Neural progenitor cell (in vitro differentiated cells): ENCODE measurements around the gene CTSW. TPM values are rescaled to one million over a fixed set of nuclear protein-coding genes. Genes with fewer than 3 reads are reported as not detected.
"Not testable (repeated sequence)": the region's sequence is repeated elsewhere in the genome, so short reads cannot be mapped to it uniquely, and the experiment has no call there.

Experiments
- DNase-seq: peaks from one replicate; pipeline ENCODE4 v3.0.0-alpha.2; 2016; ENCODE audit warnings: low spot score
- H2AFZ ChIP-seq: fragments of 200-600 bp; sonication (generic); replicated peaks from 2 replicates; pipeline ENCODE4 v1.6.1; 2016; ENCODE audit warnings: antibody characterized with exemption
- H3F3A ChIP-seq: fragments of 200-600 bp; sonication (generic); 2 replicates; pipeline ENCODE4 v1.6.1; 2016; ENCODE audit warnings: antibody characterized with exemption, low read depth
- H3K27ac ChIP-seq: fragments of 200-600 bp; sonication (generic); 2 replicates; pipeline ENCODE4 v1.5.1; 2016; ENCODE audit warnings: mild to moderate bottlenecking
- H3K27me3 ChIP-seq: fragments of 200-600 bp; sonication (generic); 2 replicates; pipeline ENCODE4 v1.6.1; 2016; ENCODE audit warnings: mild to moderate bottlenecking, moderate library complexity
- H3K36me3 ChIP-seq: fragments of 200-600 bp; sonication (generic); 2 replicates; pipeline ENCODE4 v1.5.1; 2016
- H3K4me1 ChIP-seq: fragments of 200-600 bp; sonication (generic); 2 replicates; pipeline ENCODE4 v1.6.1; 2016; ENCODE audit warnings: mixed run types
- H3K4me2 ChIP-seq: fragments of 200-600 bp; sonication (generic); 2 replicates; pipeline ENCODE4 v1.6.1; 2016
- H3K4me3 ChIP-seq: fragments of 200-600 bp; sonication (generic); 2 replicates; pipeline ENCODE4 v1.5.1; 2016
- H3K79me2 ChIP-seq: fragments of 200-600 bp; sonication (generic); 2 replicates; pipeline ENCODE4 v1.6.1; 2016; ENCODE audit warnings: low read depth
- H3K9ac ChIP-seq: fragments of 200-600 bp; sonication (generic); 2 replicates; pipeline ENCODE4 v1.6.1; 2016
- H3K9me3 ChIP-seq: fragments of 200-600 bp; sonication (generic); 2 replicates; pipeline ENCODE4 v1.5.1; 2016; ENCODE audit warnings: low read depth
- H4K20me1 ChIP-seq: fragments of 200-600 bp; sonication (generic); 2 replicates; pipeline ENCODE4 v1.6.1; 2016; ENCODE audit warnings: low read depth
- H3K27ac Mint-ChIP-seq: 3 replicates; pipeline ENCODE4 v1.8.0; 2021; ENCODE audit warnings: mixed read lengths
- H3K27me3 Mint-ChIP-seq: 2 replicates; pipeline ENCODE4 v1.8.0; 2022; ENCODE audit warnings: low read depth, mild to moderate bottlenecking, inconsistent platforms, moderate library complexity, mixed read lengths; ENCODE audit not compliant: insufficient read depth
- H3K36me3 Mint-ChIP-seq: 3 replicates; pipeline ENCODE4 v1.8.0; 2021; ENCODE audit warnings: mixed read lengths
- H3K4me1 Mint-ChIP-seq: 3 replicates; pipeline ENCODE4 v1.8.0; 2021; ENCODE audit warnings: mixed read lengths
- H3K4me3 Mint-ChIP-seq: 3 replicates; pipeline ENCODE4 v1.8.0; 2021; ENCODE audit warnings: mild to moderate bottlenecking, moderate library complexity, mixed read lengths
- H3K9me3 Mint-ChIP-seq: 3 replicates; pipeline ENCODE4 v1.8.0; 2020; ENCODE audit warnings: mixed read lengths
- CTCF ChIP-seq: fragments of 200-600 bp; sonication (generic); IDR thresholded peaks from 2 replicates; pipeline ENCODE4 v1.5.1; 2017; ENCODE audit warnings: antibody characterized with exemption, mild to moderate bottlenecking
- EZH2 ChIP-seq: fragments of 200-600 bp; sonication (generic); IDR thresholded peaks from 2 replicates; pipeline ENCODE4 v1.6.1; 2017; ENCODE audit warnings: antibody characterized with exemption, mild to moderate bottlenecking, moderate library complexity
- EZH2phosphoT487 ChIP-seq: fragments of 200-600 bp; sonication (generic); IDR thresholded peaks from 2 replicates; pipeline ENCODE4 v1.6.1; 2017; ENCODE audit warnings: antibody characterized with exemption
- total RNA-seq: library from RNA; depleted of rRNA; stranded (reverse); fragments of >200 nt; gene quantifications from 2 replicates; pipeline ENCODE4 v1.2.3, GENCODE V29; 2015; ENCODE audit warnings: low replicate concordance

The CTSW gene
- total RNA-seq, result not detected in 2 replicates

DNA sequence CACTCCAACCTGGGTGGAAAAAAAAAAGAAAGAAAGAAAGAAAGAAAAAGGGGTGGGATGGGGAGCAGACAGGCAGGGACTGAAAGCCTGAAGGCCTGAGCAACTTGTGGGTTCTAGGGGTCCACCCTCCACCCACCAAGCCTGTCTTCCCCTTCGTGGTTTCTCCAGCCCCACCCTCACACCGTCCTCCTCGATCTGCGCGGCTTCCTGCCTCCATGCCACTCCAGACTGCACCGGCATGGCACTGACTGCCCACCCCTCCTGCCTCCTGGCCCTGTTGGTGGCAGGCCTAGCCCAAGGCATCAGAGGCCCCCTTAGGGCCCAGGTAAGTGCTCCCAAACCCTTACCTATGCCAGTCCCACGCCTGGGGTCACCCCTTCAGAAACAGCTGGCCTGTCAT is at the start of gene CTSW:
TSS of gene CTSW (plus strand) at position 221 of the 400 bp plus-strand sequence. CDS start at position 239, 18 bp downstream.
- peak within 1 kb of the TSS; percentile 5 for H3K4me3 Mint-ChIP-seq
- Histone ChIP-seq H3K9ac (no peak within 1 kb of the TSS), H3F3A (no peaks in the 10 kb centered on the region), H3K4me1 (no peaks in the 10 kb centered on the region), H3K4me2 (no peak within 1 kb of the TSS), H3K4me3 (no peak within 1 kb of the TSS), H3K27ac (no peak within 1 kb of the TSS), H3K36me3 (peaks cover 4% of the 10 kb centered on the region), H3K27me3 (no peaks in the 10 kb centered on the region), H4K20me1 (peaks cover 10% of the 10 kb centered on the region), H3K9me3 (no peaks in the 10 kb centered on the region), H2AFZ (no peak within 1 kb of the TSS), H3K79me2 (no peaks in the 10 kb centered on the region)
- H3K36me3 Mint-ChIP-seq, result peaks cover 11% of the 10 kb centered on the region
- H3K4me1 Mint-ChIP-seq, result peaks cover 6% of the 10 kb centered on the region
- TF ChIP-seq EZH2phosphoT487 (no peak), CTCF (no peak), EZH2 (no peak)
- no peaks in the 10 kb centered on the region for H3K9me3 Mint-ChIP-seq
- no peak within 1 kb of the TSS for H3K27ac Mint-ChIP-seq
- H3K27me3 Mint-ChIP-seq, result peaks cover 11% of the 10 kb centered on the region
- DNase-seq, result no peak

DNA sequence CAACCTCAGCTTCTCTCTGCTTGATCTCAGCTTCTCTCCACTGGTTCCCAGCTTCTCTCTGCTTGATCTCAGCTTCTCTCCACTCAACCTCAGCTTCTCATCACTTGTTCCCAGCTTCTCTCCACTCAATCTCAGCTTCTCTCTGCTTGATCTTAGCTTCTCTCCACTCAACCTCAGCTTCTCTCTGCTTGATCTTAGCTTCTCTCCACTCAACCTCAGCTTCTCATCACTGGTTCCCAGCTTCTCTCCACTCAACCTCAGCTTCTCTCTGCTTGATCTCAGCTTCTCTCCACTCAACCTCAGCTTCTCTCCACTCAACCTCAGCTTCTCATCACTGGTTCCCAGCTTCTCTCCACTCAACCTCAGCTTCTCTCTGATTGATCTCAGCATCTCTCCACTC is 47.4 kb upstream of the CTSW start:
- not testable (repeated sequence) for H3K27ac Mint-ChIP-seq, H3K4me2 ChIP-seq, H3K4me3 ChIP-seq, H3K4me1 Mint-ChIP-seq, DNase-seq, H4K20me1 ChIP-seq, H3K4me1 ChIP-seq, H3K9ac ChIP-seq, H3K36me3 Mint-ChIP-seq, H3K9me3 ChIP-seq, H3K27ac ChIP-seq, H3K79me2 ChIP-seq, H3K9me3 Mint-ChIP-seq, H2AFZ ChIP-seq, H3K36me3 ChIP-seq
- peak overlapping the region; percentile 25 for H3K4me3 Mint-ChIP-seq
- Histone ChIP-seq H3F3A (peaks cover 31% of the 10 kb centered on the region), H3K27me3 (peaks cover 18% of the 10 kb centered on the region)
- H3K27me3 Mint-ChIP-seq, result peaks cover 13% of the 10 kb centered on the region

- H3K27ac Mint-ChIP-seq, result peak within 1 kb of the TSS; percentile 65
- no peaks in the 10 kb centered on the region for H3K36me3 Mint-ChIP-seq
- H3F3A ChIP-seq, result peaks cover 31% of the 10 kb centered on the region
- H3K27me3 ChIP-seq, result peaks cover 18% of the 10 kb centered on the region
- no peaks in the 10 kb centered on the region for H3K9me3 ChIP-seq
- peaks cover 4% of the 10 kb centered on the region for H3K79me2 ChIP-seq
- H2AFZ ChIP-seq, result peak within 1 kb of the TSS; percentile 55
- peaks cover 13% of the 10 kb centered on the region for H3K27me3 Mint-ChIP-seq
- H3K4me1 ChIP-seq, result peaks cover 9% of the 10 kb centered on the region
- DNase-seq, result peak; percentile 97
- H3K4me1 Mint-ChIP-seq, result peaks cover 8% of the 10 kb centered on the region
- no peaks in the 10 kb centered on the region for H3K36me3 ChIP-seq
- H3K4me3 ChIP-seq, result peak within 1 kb of the TSS; percentile 51
- H3K4me3 Mint-ChIP-seq, result no peak within 1 kb of the TSS
- peak; percentile 30 for TF ChIP-seq EZH2
- no peak for TF ChIP-seq CTCF
- H3K27ac ChIP-seq, result no peak within 1 kb of the TSS
- H3K4me2 ChIP-seq, result peak within 1 kb of the TSS; percentile 85
- H3K9ac ChIP-seq, result no peak within 1 kb of the TSS
- peaks cover 2% of the 10 kb centered on the region for H3K9me3 Mint-ChIP-seq
- H4K20me1 ChIP-seq, result no peaks in the 10 kb centered on the region
Observed at GRCh38 chr11:65833297-65834030, 46.2 kb upstream of the CTSW start, which contains the start of gene SNX32. Gene SNX32 (plus strand): TSS chr11:65833963. CDS start chr11:65834066, 103 bp downstream.

DNA sequence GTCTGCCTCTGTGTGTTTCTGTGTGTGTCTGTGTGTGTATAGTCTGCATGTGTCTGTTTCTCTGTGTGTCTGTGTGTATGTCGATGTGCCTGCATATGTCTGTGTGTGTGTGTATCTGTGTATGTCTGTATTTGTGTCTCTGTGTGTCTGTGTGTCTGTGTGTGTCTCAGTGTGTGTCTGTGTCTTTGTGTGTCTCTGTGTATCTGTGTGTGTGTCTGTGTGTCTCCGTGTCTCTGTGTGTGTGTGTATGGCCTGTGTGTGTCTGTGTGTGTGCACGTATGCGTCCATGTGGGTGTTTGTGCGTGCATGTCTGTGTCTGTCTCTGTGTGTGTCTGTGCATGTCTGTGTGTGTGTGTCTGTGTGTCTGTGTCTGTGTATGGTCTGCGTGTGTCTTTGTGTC is 45.4 kb upstream of the CTSW start:
- peaks cover 4% of the 10 kb centered on the region for H3K79me2 ChIP-seq
- Mint-ChIP-seq H3K27ac (no peak overlapping the region), H3K27me3 (peaks cover 13% of the 10 kb centered on the region), H3K9me3 (peaks cover 2% of the 10 kb centered on the region), H3K36me3 (no peaks in the 10 kb centered on the region), H3K4me3 (no peak overlapping the region), H3K4me1 (peaks cover 8% of the 10 kb centered on the region)
- H3K9ac ChIP-seq, result no peak overlapping the region
- TF ChIP-seq EZH2 (no peak), CTCF (no peak)
- H3K4me1 ChIP-seq, result peaks cover 9% of the 10 kb centered on the region
- no peaks in the 10 kb centered on the region for H3K36me3 ChIP-seq
- peaks cover 18% of the 10 kb centered on the region for H3K27me3 ChIP-seq
- peak overlapping the region; percentile 85 for H3K4me2 ChIP-seq
- no peak for DNase-seq
- no peaks in the 10 kb centered on the region for H4K20me1 ChIP-seq
- peaks cover 31% of the 10 kb centered on the region for H3F3A ChIP-seq
- H3K4me3 ChIP-seq, result peak overlapping the region; percentile 51
- no peaks in the 10 kb centered on the region for H3K9me3 ChIP-seq
- no peak overlapping the region for H3K27ac ChIP-seq
- H2AFZ ChIP-seq, result peak overlapping the region; percentile 55
